GM18909 (cell line): ENCODE data around the gene PSKH1.
"Not testable (repeated sequence)": the region's sequence is repeated elsewhere in the genome, so short reads cannot be mapped to it uniquely, and the experiment has no call there.

Experiments
- ATAC-seq: cut with Tn5 transposase; IDR thresholded peaks from one replicate; pipeline ENCODE4 v1.9.1; 2021; ENCODE audit warnings: mild to moderate bottlenecking; ENCODE audit not compliant: unreplicated experiment, poor library complexity

PSKH1 gene

GRCh38 chr16:67936880-67937605, 44.0 kb downstream of the PSKH1 start:
- peak; percentile 63 for ATAC-seq

GRCh38 chr16:67937713-67938112, 44.7 kb downstream of the PSKH1 start:
- not testable (repeated sequence) for ATAC-seq

- ATAC-seq: no peak
Observed at GRCh38 chr16:67939507-67940445, 46.7 kb downstream of the PSKH1 start.

GRCh38 chr16:67940446-67941089, 47.5 kb downstream of the PSKH1 start:
- no peak for ATAC-seq

GRCh38 chr16:67941469-67942199, 48.6 kb downstream of the PSKH1 start:
- no peak for ATAC-seq

- ATAC-seq: peak; percentile 57
Observed at GRCh38 chr16:67942200-67942509, 49.1 kb downstream of the PSKH1 start.

GRCh38 chr16:67942510-67943255, 49.6 kb downstream of the PSKH1 start:
- no peak for ATAC-seq

GRCh38 chr16:67943256-67943618, 50.2 kb downstream of the PSKH1 start:
- ATAC-seq: no peak

- no peak for ATAC-seq
Observed at GRCh38 chr16:67943619-67944504, 50.8 kb downstream of the PSKH1 start, which contains the start of gene LCAT. TSS of gene LCAT (minus strand) at chr16:67944120. CDS start at chr16:67944101, 19 bp downstream.

GRCh38 chr16:67944690-67945391, 51.8 kb downstream of the PSKH1 start:
- no peak for ATAC-seq

- no peak for ATAC-seq
Observed at GRCh38 chr16:67945392-67945933, 52.4 kb downstream of the PSKH1 start.

- ATAC-seq: no peak
Observed at GRCh38 chr16:67946128-67946569, 53.1 kb downstream of the PSKH1 start.

GRCh38 chr16:67946966-67947558, 54.0 kb downstream of the PSKH1 start:
- no peak for ATAC-seq

GRCh38 chr16:67948015-67948414, 55.0 kb downstream of the PSKH1 start:
- no peak for ATAC-seq

GRCh38 chr16:67949645-67950044, 56.6 kb downstream of the PSKH1 start:
- no peak for ATAC-seq

GRCh38 chr16:67950335-67950843, 57.3 kb downstream of the PSKH1 start:
- no peak for ATAC-seq

GRCh38 chr16:67951485-67951884, 58.4 kb downstream of the PSKH1 start:
- ATAC-seq: no peak
